ENCODE results near the gene KIF2A. TPM values are rescaled to one million over a fixed set of nuclear protein-coding genes. Genes with fewer than 3 reads are reported as not detected.

The KIF2A gene
- total RNA-seq, 1 experiment from 2014 or later: 42.9 TPM

DNA sequence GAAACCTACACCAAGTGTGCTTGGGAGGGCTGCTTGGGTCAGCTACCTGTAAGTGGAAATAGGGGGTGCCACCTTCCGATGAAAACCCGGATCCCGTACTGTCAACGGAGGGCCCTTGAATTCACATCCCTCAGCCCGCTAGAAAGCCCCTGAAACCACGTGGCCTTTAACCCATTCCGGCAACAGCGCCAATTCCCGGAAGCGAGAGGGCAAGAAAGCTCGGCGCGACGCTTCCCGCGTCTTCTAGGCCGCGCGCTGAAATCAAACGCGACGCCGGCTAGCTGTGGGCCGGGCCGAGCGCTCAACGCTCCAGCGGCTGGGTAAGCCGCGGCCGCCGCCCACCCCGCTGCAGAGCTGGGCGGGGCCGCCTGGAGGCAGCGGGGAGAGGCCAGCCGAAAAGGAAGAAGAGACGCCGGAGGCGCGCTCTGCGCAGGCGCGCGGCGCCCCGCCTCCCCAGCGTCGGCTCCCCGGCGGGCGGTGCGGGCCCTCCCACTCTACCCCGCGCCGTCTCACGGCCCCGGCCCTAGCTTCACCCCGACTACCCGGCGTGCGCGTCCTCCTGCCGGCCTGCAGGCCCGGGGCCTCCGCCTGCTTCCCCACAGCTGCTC, at the start of gene KIF2A (continued):
- TF ChIP-seq, protein P1, sequence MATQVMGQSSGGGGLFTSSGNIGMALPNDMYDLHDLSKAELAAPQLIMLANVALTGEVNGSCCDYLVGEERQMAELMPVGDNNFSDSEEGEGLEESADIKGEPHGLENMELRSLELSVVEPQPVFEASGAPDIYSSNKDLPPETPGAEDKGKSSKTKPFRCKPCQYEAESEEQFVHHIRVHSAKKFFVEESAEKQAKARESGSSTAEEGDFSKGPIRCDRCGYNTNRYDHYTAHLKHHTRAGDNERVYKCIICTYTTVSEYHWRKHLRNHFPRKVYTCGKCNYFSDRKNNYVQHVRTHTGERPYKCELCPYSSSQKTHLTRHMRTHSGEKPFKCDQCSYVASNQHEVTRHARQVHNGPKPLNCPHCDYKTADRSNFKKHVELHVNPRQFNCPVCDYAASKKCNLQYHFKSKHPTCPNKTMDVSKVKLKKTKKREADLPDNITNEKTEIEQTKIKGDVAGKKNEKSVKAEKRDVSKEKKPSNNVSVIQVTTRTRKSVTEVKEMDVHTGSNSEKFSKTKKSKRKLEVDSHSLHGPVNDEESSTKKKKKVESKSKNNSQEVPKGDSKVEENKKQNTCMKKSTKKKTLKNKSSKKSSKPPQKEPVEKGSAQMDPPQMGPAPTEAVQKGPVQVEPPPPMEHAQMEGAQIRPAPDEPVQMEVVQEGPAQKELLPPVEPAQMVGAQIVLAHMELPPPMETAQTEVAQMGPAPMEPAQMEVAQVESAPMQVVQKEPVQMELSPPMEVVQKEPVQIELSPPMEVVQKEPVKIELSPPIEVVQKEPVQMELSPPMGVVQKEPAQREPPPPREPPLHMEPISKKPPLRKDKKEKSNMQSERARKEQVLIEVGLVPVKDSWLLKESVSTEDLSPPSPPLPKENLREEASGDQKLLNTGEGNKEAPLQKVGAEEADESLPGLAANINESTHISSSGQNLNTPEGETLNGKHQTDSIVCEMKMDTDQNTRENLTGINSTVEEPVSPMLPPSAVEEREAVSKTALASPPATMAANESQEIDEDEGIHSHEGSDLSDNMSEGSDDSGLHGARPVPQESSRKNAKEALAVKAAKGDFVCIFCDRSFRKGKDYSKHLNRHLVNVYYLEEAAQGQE (IDR thresholded peaks at IDR 0.05; ENCODE audit: low read depth): no peak
- TF ChIP-seq ZNF274 (IDR thresholded peaks at IDR 0.05; ENCODE audit: low read depth, low read length): no peak

- H3K4me3 ChIP-seq (replicated peaks in 1 of 2; ENCODE audit: low read depth in 1 of 2, low read length in 2 of 2): no peak overlapping the region
- H3K27ac ChIP-seq (ENCODE audit: low read depth, low read length): no peak overlapping the region
- POLR2A ChIA-PET: no interaction called here
- no peaks in the 10 kb centered on the region for H3K4me1 ChIP-seq (ENCODE audit: control insufficient read depth in 1 of 2, insufficient read depth in 2 of 2, low read length in 2 of 2)
- BruUV-seq (replicated peaks): no TSS peak
- DNase-seq (ENCODE audit: low read depth, low spot score) (no peak), ATAC-seq (no peak)
- H3K27me3 ChIP-seq (ENCODE audit: insufficient read depth, low read length): no peaks in the 10 kb centered on the region
- no peak overlapping the region for H2AFZ ChIP-seq (ENCODE audit: low read depth, low read length, poor library complexity, severe bottlenecking)
- intact Hi-C loops (cut with micrococcal nuclease): no loop called here
- H3K9me2 ChIP-seq (ENCODE audit: insufficient read depth): no peaks in the 10 kb centered on the region
- no peaks in the 10 kb centered on the region for H3K9me3 ChIP-seq (ENCODE audit: control insufficient read depth in 1 of 2, insufficient read depth in 1 of 2, low read depth in 1 of 2, low read length in 2 of 2)
- CTCF ChIA-PET: no interaction called here
- no peak overlapping the region for H3K4me2 ChIP-seq (ENCODE audit: low read length)
- RAD21 ChIA-PET (ENCODE audit: low non-redundant PET in 1 of 2, low total read pairs in 2 of 2, uncharacterized antibody in 2 of 2, unreplicated experiment in 2 of 2): no interaction called here
- no peak overlapping the region for H3K9ac ChIP-seq (ENCODE audit: low read length)
- H3K79me2 ChIP-seq (ENCODE audit: insufficient read depth, low read length): no peaks in the 10 kb centered on the region
- H3K36me3 ChIP-seq (ENCODE audit: control insufficient read depth in 1 of 2, insufficient read depth in 2 of 2, low read length in 2 of 2): no peaks in the 10 kb centered on the region
- H4K20me1 ChIP-seq (ENCODE audit: insufficient read depth): no peaks in the 10 kb centered on the region
- TF ChIP-seq, protein P2, sequence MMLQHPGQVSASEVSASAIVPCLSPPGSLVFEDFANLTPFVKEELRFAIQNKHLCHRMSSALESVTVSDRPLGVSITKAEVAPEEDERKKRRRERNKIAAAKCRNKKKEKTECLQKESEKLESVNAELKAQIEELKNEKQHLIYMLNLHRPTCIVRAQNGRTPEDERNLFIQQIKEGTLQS (IDR thresholded peaks at IDR 0.05): no peak
- TF ChIP-seq EGR1 (IDR thresholded peaks at IDR 0.05; ENCODE audit: low read depth) (no peak), SP1 (IDR thresholded peaks at IDR 0.05; ENCODE audit: low read depth) (no peak), EZH2phosphoT487 (IDR thresholded peaks at IDR 0.05; ENCODE audit: borderline replicate concordance) (no peak), YY1 (IDR thresholded peaks at IDR 0.05; ENCODE audit: extremely low read depth, insufficient replicate concordance, low read depth, low read length) (no peak), ZBTB33 (IDR thresholded peaks at IDR 0.05; ENCODE audit: extremely low read depth, insufficient replicate concordance, low read length) (no peak), POLR2A (IDR thresholded peaks at IDR 0.05; ENCODE audit: borderline replicate concordance, extremely low read depth, insufficient read depth, insufficient read length) (no peak), FOSL1 (IDR thresholded peaks at IDR 0.05; ENCODE audit: low read depth) (no peak), ZFX (IDR thresholded peaks at IDR 0.05) (no peak), SIN3A (IDR thresholded peaks at IDR 0.05; ENCODE audit: low read depth) (no peak), ZNF274 (IDR thresholded peaks at IDR 0.05; ENCODE audit: low read depth, low read length) (no peak), SRF (IDR thresholded peaks at IDR 0.05; ENCODE audit: low read depth) (no peak), POLR2AphosphoS5 (IDR thresholded peaks at IDR 0.05; ENCODE audit: low read depth, low read length) (no peak), RAD21 (IDR thresholded peaks at IDR 0.05; ENCODE audit: low read depth) (no peak), JUND (IDR thresholded peaks at IDR 0.05) (no peak), CEBPB (IDR thresholded peaks at IDR 0.05; ENCODE audit: low read depth) (no peak), ELF1 (IDR thresholded peaks at IDR 0.05; ENCODE audit: borderline replicate concordance, low read depth) (no peak)
- TF ChIP-seq, protein P1 (IDR thresholded peaks at IDR 0.05; ENCODE audit: low read depth): no peak
Measured at GRCh38 chr5:62257020-62257367, 49.0 kb upstream of the KIF2A start.

Data from HCT116 (cell line).